Smooth muscle cell (in vitro differentiated cells): ENCODE data around the gene ACP4. TPM values are rescaled to one million over a fixed set of nuclear protein-coding genes. Genes with fewer than 3 reads are reported as not detected.

Source experiments
- DNase-seq: peaks from one replicate; lab custom pipeline; 2025; ENCODE audit not compliant: unreplicated experiment; lab: John Stamatoyannopoulos, UW
- H2AFZ ChIP-seq: fragments of 200-600 bp; sonication (generic); 2 replicates; pipeline ENCODE4 v1.6.0; 2016; ENCODE audit warnings: antibody characterized with exemption, low read depth, mild to moderate bottlenecking
- H3F3A ChIP-seq: fragments of 200-600 bp; sonication (generic); 2 replicates; pipeline ENCODE4 v1.6.0; 2017; ENCODE audit warnings: antibody characterized with exemption, low read depth
- H3K27ac ChIP-seq: fragments of 200-600 bp; sonication (generic); 2 replicates; pipeline ENCODE4 v1.5.1; 2016; ENCODE audit warnings: low read depth, mild to moderate bottlenecking
- H3K27me3 ChIP-seq: fragments of 200-600 bp; sonication (generic); 2 replicates; pipeline ENCODE4 v1.6.1; 2016; ENCODE audit warnings: low read depth, mild to moderate bottlenecking
- H3K36me3 ChIP-seq: fragments of 200-600 bp; sonication (generic); 2 replicates; pipeline ENCODE4 v1.5.1; 2016; ENCODE audit warnings: low read depth
- H3K4me1 ChIP-seq: fragments of 200-600 bp; sonication (generic); 2 replicates; pipeline ENCODE4 v1.5.1; 2016; ENCODE audit warnings: low read depth
- H3K4me2 ChIP-seq: fragments of 200-600 bp; sonication (generic); 2 replicates; pipeline ENCODE4 v1.6.0; 2016; ENCODE audit warnings: mild to moderate bottlenecking
- H3K4me3 ChIP-seq: fragments of 200-600 bp; sonication (generic); 2 replicates; pipeline ENCODE4 v1.5.1; 2016; ENCODE audit warnings: mild to moderate bottlenecking
- H3K79me2 ChIP-seq: fragments of 200-600 bp; sonication (generic); 2 replicates; pipeline ENCODE4 v1.6.0; 2016; ENCODE audit warnings: low read depth, mild to moderate bottlenecking
- H3K9ac ChIP-seq: fragments of 200-600 bp; sonication (generic); 2 replicates; pipeline ENCODE4 v1.6.0; 2016; ENCODE audit warnings: low read depth
- H3K9me3 ChIP-seq: fragments of 200-600 bp; sonication (generic); replicated peaks from 2 replicates; pipeline ENCODE4 v1.5.1; 2016; ENCODE audit warnings: low read depth
- H4K20me1 ChIP-seq: fragments of 200-600 bp; sonication (generic); 2 replicates; pipeline ENCODE4 v1.6.0; 2016; ENCODE audit warnings: low read depth
- WGBS: methylation state at CpG from one replicate; pipeline ENCODE4 v1.1.7; 2016; ENCODE audit warnings: low lambda C conversion rate; 5-methylcytosine and 5-hydroxymethylcytosine counted together
- polyA plus RNA-seq: library from polyadenylated mRNA; unstranded; fragments of >200 nt; fragmentation: Nextera tagmentation; extraction: Ambion mirVana; gene quantifications from 2 replicates; pipeline ENCODE4 v1.2.1, GENCODE V29; 2016
- total RNA-seq: library from RNA; depleted of rRNA; stranded (reverse); fragments of >200 nt; gene quantifications from 2 replicates; pipeline ENCODE4 v1.2.3, GENCODE V29; 2014
- TF ChIP-seq, protein P1 (sequence below): fragments of 200-600 bp; sonication (generic); IDR thresholded peaks from 2 replicates; pipeline ENCODE4 v1.5.1; 2017; ENCODE audit warnings: borderline replicate concordance, mild to moderate bottlenecking, antibody characterized with exemption; ENCODE audit not compliant: insufficient read depth, poor library complexity, severe bottlenecking

ACP4 gene
- total and polyA plus RNA-seq, 2 experiments from 2014 or later, result 0.26 TPM; not detected in 1

DNA sequence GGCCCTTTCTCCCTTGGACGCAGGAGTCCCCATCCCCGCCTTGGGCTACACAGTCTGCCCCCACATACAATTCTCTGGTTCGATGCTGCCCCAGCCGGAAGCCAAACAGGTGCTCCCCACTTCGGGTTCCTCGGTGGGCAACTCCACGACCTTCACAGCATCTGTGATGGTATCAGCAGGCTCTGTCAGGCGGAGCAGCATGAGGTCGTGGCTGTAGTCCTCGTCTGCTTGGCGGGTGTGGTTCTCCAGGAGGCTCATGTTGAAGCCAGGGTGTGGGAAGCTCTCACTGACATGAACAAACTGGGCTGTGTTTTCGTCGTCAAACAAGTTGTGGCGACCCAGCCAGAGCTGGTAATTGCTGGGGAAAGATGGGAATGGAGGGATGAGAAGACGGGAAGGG, 29.9 kb downstream of the ACP4 start:
- Histone ChIP-seq H4K20me1 (no peaks in the 10 kb centered on the region), H3K79me2 (no peaks in the 10 kb centered on the region), H3K4me2 (no peak overlapping the region), H3K9me3 (no peaks in the 10 kb centered on the region), H3K4me3 (no peak overlapping the region), H2AFZ (no peak overlapping the region), H3K27me3 (peaks cover 60% of the 10 kb centered on the region), H3K4me1 (no peaks in the 10 kb centered on the region), H3K9ac (no peak overlapping the region), H3K36me3 (no peaks in the 10 kb centered on the region), H3F3A (no peaks in the 10 kb centered on the region), H3K27ac (no peak overlapping the region)
- no peak for DNase-seq
- TF ChIP-seq, protein P1, sequence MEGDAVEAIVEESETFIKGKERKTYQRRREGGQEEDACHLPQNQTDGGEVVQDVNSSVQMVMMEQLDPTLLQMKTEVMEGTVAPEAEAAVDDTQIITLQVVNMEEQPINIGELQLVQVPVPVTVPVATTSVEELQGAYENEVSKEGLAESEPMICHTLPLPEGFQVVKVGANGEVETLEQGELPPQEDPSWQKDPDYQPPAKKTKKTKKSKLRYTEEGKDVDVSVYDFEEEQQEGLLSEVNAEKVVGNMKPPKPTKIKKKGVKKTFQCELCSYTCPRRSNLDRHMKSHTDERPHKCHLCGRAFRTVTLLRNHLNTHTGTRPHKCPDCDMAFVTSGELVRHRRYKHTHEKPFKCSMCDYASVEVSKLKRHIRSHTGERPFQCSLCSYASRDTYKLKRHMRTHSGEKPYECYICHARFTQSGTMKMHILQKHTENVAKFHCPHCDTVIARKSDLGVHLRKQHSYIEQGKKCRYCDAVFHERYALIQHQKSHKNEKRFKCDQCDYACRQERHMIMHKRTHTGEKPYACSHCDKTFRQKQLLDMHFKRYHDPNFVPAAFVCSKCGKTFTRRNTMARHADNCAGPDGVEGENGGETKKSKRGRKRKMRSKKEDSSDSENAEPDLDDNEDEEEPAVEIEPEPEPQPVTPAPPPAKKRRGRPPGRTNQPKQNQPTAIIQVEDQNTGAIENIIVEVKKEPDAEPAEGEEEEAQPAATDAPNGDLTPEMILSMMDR, result no peak
- WGBS, result 35% methylated on average over 14 of the region's 15 CpGs

DNA sequence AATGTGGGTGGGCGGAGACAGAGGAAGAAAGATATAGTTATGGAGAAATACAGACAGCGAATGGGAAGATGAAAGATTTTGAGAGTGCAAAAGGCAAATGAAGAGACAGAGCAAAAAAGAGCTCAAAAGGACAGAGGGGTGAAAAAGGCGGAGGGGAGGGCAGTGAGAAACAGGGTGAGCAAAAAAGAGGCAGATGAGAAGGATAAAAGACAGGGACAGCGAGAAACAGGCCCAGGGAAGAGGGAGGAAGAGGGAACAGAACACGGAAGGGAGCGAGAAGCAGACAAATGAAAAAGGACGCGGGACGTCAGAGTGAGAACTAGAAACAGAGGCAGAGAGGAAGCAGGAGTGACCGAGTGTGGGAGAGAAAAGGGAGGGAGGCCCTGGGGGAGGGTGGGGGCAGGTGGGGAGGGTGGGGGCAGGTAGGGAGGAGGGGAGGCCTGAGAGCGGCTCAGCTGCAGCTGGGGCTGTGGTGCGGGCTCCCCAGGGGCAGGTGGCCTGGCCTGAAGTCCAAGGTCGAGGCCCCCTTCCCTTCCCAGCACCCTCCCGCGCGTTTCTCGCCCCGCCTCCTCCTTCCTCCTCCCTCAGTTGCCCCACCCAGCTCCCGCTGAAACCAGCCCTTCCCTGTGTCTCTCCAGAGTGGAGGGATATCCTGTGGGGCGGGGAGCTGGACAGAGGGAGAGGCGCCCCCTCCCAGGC, 30.5 kb downstream of the ACP4 start:
- DNase-seq, result no peak

DNA sequence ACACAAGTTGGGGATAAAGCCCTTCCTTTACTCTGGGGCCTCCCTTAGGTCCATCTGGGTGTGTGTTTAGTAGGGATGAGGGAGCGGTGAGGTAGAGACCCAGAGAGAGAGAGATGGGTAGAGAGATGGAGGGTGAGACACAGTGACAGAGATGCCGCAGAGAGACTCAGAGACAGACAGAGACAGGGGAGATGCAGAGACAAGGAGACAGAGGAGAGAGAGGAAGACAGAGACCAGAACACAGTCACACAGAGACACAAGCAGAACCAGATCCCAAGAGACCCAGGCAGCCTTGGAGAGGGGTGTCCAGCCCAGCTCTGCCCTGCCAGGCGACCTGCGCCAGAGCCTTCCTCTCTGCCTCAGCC, 31.0 kb downstream of the ACP4 start:
- Histone ChIP-seq H4K20me1 (no peaks in the 10 kb centered on the region), H3K4me3 (no peak overlapping the region), H3K27me3 (peaks cover 53% of the 10 kb centered on the region), H3K4me1 (no peaks in the 10 kb centered on the region), H3K36me3 (no peaks in the 10 kb centered on the region), H3K27ac (no peak overlapping the region), H3K9ac (no peak overlapping the region), H3F3A (no peaks in the 10 kb centered on the region), H3K79me2 (no peaks in the 10 kb centered on the region), H3K4me2 (peak overlapping the region; percentile 57), H3K9me3 (no peaks in the 10 kb centered on the region), H2AFZ (no peak overlapping the region)
- TF ChIP-seq, protein P1, result no peak
- WGBS, result 92% methylated on average over 4 of the region's 4 CpGs
- no peak for DNase-seq

More for the DNA sequence above, 30.5 kb downstream of the ACP4 start:
- no peak overlapping the region for H3K9ac ChIP-seq
- no peak overlapping the region for H3K27ac ChIP-seq
- H2AFZ ChIP-seq, result no peak overlapping the region
- H3K79me2 ChIP-seq, result no peaks in the 10 kb centered on the region
- TF ChIP-seq, protein P1, result no peak
- H3K9me3 ChIP-seq, result no peaks in the 10 kb centered on the region
- WGBS, result 16% methylated on average over 14 of the region's 21 CpGs
- H3K4me3 ChIP-seq, result no peak overlapping the region
- H3K4me2 ChIP-seq, result peak overlapping the region; percentile 57
- no peaks in the 10 kb centered on the region for H3F3A ChIP-seq
- no peaks in the 10 kb centered on the region for H4K20me1 ChIP-seq
- H3K36me3 ChIP-seq, result no peaks in the 10 kb centered on the region
- no peaks in the 10 kb centered on the region for H3K4me1 ChIP-seq
- H3K27me3 ChIP-seq, result peaks cover 59% of the 10 kb centered on the region

DNA sequence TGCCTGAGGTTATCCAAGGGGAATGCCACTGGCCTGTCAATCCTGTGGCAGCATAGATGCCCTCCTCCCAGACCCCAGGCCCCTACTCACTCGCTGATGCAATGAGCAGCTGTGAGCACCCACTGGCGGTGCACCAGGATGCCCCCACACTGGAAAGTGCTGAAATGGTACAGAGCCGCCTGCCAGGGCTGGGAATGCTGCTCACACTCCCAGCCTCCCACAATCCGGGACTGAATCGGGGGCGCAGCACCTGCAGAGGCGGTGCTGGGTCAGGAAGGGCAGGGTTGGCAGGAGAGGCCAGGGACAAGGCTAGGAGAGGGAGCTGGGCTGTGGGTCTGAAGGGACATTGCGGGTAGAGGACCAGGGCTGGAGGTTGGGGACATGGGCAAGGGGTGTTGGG, 31.4 kb downstream of the ACP4 start:
- no peaks in the 10 kb centered on the region for H3F3A ChIP-seq
- H4K20me1 ChIP-seq, result no peaks in the 10 kb centered on the region
- no peaks in the 10 kb centered on the region for H3K79me2 ChIP-seq
- no peak overlapping the region for H2AFZ ChIP-seq
- H3K4me1 ChIP-seq, result no peaks in the 10 kb centered on the region
- peaks cover 52% of the 10 kb centered on the region for H3K27me3 ChIP-seq
- H3K27ac ChIP-seq, result no peak overlapping the region
- H3K4me3 ChIP-seq, result no peak overlapping the region
- H3K9ac ChIP-seq, result no peak overlapping the region
- DNase-seq, result no peak
- WGBS, result 83% methylated on average over 8 of the region's 8 CpGs
- TF ChIP-seq, protein P1, result no peak
- H3K9me3 ChIP-seq, result no peaks in the 10 kb centered on the region
- no peak overlapping the region for H3K4me2 ChIP-seq
- no peaks in the 10 kb centered on the region for H3K36me3 ChIP-seq
